ENCODE results near the gene EVC2.

EVC2 gene

DNA sequence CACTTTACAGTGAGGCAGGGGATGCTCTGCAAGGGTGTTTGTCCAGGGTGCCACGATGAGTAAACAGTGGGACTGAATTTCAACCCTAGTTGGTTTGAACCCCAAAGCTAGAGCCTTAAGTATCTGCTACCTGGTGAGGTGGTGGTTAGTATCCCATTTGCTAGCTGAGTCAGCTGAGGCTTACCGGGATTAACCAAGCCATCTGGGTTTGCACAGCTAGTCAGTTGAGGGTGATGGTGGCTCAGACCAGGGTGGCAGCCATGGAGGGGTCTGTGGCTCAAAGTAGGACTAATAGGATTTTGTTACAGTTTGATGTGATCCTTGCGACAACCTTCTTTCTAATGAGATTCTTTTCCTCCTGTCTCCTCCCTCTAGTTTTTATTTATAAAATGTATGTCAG lies 4.6 kb upstream of the EVC2 start:
- DNase-seq = no peak

- DNase-seq = peak; percentile 85
Measured at GRCh38 chr4:5712517-5712916, 4.2 kb upstream of the EVC2 start.

DNA sequence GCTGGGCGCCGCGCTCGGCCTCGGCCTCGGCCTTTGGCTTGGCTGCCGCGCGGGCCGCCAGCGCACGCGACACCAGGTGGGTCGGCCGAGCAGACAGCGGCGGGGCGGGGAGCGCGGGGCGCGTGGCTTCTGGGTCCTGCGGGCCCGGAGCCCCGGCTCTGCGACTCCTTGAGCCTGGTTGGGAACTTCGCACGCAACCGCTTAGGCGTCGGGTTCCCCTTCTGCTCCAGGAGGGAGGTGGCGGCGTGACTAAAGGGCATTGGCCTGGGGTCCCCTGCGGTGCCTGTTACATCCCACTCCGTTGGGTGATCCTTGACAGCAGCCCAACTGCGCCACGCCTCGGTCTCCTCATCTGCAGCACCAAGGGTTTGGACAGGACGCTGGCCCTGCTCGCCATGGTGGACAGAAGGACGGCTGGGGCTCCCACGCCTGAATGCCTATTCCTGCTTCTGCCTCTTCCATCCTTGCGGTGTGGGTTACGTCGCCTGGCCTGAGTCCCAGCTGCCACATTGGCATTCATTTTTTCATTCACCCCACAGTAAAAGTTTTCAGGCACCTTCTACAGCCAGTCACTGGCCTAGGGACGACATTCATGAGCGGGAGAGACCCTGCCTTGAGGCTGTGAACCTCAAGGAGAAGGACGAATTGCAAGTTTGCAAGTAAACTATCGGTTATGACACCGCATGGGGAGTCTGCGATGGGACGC lies 3.3 kb upstream of the EVC2 start:
- peak; percentile 57 for DNase-seq

DNA sequence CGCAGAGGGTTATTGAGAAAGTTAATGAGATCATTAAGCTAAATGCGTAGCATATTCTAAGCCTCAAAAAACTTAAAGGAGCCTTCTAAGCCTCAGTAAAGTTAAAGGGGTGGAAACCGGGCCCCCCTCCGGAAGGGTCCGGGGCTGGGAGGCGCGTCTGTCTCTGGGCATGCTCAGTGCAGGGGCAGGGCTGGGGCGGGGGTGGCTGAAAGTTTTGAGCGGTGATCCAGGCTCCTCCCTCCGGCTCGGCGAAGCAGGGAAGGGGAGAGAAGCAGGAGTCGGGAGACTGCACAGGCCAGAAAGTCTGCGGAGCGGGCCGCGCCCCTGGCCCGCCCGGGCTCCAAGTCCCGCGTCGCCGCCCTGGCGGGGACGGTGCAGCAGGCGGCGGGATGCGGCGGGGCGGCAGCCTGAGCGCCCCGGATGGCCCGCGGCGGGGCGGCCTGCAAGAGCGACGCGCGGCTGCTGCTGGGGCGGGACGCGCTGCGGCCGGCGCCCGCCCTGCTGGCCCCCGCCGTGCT lies 2.7 kb upstream of the EVC2 start, which contains the start of gene EVC:
EVC (plus strand) TSS at position 241 of the 518 bp plus-strand sequence; CDS start at position 421, 180 bp downstream.
- DNase-seq = peak; percentile 86

- peak; percentile 35 for DNase-seq
Measured at GRCh38 chr4:5710065-5710960, 2.0 kb upstream of the EVC2 start.

GRCh38 chr4:5709207-5709575 lies 832 bp upstream of the EVC2 start:
- no peak for DNase-seq

DNA sequence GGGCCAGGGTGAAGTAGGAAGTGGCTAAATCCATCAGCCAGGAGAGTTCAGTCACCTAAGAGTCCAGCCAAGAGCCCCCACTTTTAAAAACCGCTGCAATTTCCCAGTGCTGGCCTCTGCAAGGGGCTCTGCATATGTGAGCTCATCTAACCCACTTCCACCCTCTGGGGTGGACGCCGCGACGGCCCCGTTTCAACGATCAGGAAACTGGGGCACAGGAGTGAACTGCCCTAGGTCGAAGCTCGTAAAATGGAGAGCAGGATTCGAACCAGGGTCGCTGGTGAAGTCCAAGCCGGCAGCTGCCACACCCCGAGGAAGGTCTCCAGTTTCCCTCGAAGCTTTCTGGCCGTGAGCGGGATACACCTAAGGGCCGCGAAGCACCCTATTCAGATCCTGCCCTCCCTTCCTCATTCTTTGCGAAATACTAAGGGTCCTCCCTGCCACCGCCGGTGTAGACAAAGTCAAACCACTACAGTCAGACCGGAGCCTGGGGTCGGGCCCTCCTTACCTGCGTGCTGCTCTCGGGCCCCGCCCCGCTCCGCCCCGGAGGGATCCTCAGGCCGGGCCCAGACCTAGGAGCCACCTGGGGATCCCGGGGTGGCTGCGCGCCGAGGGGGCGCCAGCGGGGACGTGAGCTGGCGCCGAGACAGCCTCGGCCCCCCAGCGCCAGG lies 446 bp downstream of the EVC2 start:
- DNase-seq = no peak

DNA sequence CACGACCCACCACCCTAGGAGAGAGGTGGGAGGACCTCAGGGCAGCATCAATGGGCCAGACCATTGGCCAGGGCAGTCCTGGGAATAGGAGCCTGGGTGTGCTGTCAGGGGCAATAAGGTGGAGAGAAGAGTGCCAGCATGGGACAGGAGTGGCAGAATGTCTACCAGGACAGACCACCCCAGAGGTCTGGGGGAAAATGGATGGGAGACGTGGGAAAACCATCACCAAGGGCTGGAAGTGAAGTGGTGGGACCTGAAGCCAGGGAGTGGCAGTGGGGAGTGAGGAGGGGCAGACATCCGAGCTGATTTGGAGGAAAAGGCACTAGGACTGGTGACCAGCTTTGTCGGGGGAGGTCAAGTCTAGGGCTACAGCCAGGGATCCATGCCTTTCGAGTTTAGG lies 993 bp downstream of the EVC2 start:
- DNase-seq = no peak

DNA sequence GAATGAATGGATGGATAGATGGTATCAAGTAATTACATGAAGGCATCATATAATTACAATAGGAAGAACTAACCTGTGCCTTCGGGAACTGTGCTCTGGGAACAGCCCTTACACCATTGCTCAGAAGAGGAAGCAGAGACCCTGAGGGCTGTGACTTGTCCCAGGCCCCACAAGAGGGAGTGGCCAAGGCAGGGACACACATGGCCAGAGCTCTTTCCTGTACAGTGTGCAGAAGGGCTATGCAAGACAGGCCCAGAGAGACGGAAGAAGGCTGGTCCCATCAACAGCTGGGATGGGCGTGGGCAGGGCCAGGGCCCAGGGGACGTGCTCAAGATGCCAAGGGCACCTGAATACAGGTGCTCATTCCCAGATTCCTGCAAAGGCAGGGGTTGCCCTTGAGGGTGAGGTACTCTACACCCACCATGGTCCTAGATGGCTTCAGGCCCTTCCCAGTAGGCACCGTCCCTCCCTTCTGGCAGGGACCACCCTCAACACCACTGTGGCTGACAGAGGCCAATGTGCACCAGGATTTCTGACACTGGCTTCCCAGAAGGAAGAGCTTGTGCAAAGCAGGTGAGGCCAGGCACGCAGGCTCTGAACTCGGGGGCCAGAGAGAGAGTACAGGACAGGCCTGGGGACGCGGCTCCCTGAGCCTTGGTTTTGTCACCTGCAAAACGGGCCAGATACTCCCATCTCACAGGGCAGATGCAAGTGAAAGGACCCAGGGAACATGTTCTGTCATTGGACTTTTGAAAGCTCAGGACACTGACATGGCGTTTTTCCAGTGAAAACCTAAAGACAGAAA lies 1.7 kb downstream of the EVC2 start:
- no peak for DNase-seq

DNA sequence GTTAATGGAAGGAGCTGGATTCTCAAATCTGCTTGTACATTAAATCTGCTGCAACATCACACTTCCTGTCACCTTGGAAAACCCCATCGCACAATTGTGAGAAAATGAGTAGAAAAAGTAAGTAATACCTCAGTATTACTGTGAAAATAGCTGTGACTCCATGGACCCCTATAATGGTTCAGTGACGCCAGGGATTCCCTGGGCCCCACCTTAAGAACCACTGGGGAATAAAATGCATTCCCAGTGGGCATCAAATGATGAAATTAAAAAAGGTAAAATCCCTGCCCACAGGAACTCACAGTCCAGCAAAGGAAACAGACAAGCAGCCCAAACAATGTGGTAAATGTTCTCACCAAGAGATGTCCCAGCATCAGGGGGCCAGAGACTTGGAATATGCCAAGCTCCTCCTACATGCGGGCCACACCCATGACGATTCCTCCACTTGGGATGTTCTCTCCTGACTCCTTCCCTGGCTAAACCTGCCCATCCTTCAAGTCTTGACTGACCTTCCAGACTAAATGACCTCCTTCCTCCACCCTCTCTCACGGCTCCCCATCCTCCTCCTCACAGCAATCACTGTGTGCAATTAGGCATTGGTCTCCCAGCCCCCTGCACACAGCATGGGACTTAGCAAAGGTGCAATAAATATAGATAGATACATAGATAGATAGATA lies 2.6 kb downstream of the EVC2 start:
- no peak for DNase-seq

DNA sequence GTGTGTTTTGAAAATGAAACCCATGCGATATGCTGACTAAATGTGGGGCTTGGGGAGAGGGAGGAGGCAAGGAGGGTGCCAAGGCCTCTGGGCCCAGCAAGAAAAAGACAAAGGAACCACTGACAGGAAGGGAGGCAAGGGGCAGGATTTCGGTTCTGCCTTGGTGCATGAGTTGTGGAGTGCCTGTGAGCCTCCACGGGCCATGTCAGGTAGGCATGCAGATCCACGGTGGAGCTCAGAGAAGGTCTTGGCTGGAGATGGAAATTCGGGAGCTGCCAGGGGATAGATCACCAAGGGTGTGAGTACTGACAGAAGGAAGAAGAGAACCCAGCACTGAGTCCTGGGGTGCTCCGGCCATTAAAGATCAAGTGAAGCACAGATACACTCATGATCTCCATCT lies 4.1 kb downstream of the EVC2 start:
- DNase-seq = no peak

DNA sequence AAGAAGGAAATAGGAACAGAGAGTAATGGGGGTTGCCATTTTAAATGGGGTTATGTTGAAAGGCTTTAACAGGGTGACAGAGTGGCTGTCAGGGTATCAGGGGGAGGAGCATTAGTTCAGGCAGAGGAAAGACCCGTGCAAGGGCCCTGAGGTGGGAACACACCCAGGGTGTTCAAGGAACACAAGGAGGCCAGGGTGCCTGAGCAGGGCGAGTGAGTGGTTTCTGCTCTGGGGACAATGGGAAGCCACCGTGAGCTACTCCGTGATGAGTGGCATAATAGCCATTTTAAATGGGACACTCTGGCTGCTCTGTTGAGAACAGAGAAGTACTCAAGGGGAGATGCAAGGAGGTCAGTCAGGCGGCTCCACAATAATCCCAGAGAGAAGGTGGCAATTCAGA lies 4.5 kb downstream of the EVC2 start:
- no peak for DNase-seq

DNA sequence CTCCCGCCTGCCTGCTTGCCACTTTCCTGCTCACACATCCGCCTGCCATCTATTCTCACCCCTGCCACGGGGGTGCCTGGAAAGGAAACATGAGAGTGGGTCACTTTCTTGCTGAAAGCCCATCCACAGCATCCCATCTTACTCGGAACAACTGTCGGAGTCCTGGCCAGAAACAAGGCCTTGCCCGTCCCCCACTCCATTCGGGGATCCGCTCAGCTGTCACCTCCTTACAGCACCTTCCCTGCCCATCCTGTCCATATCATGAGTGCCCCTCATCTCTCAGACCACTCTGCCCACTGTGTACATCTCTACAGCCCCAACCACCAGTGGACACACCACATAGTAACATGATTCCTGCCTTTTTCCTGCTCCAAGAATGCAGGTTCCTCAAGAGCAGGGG lies 6.4 kb downstream of the EVC2 start:
- no peak for DNase-seq

DNA sequence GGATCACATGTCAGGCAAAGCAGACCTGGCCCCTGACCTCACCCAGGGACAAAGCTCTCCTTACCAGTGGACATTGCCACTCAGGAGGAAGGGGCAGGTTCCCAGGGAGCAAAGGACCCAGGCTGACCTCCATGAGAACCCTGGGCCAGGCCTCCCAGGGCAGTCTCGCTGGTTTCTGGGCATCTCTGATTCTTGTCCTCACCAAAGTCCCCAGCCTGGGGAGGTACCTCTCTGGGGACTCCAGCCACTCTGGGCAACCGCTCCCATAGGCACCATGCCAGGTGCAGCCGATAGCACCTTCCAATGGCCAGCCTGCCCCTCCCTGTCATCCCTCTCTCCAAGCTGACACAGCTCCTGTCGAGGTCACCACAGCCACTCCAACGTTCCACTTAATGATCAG lies 7.9 kb downstream of the EVC2 start:
- no peak for DNase-seq

DNA sequence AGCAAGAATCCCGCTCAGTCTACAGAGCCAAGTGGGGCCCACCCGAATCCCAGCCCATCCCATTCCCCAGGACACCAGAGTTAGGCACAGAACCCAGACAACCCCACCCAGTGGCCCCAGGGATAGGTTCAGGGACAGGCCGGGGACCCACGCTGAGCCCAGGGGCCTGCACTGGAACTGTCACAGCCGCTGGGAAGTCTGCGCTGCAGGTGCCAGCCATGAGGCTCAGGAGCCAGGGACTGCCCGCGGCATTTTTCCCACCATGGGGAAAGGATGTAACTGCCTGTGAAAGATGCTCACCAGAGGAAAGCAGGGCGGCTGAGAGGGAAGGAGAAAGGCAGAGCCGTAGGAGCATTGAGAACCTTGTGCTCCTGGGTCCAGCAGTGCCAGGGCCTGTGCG lies 12.0 kb downstream of the EVC2 start:
- DNase-seq = no peak

DNA sequence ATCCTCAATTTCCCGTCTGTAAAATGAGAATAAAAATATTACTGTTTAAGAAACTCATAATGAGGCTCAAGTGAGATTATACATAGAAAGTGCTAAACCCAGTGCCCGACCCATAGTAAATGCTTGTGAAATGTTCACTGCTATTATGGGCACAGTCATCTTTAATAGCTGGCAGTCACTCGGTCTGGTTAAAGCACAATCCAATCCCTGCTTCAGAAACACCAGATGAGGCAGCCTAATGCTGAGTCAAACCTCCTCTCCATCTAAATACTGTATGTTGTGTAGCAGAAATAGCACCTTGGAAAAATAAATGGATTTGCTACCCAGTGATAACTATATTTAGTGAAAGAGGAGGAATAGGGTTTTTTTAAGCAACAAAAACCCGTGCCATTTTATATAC lies 14.5 kb downstream of the EVC2 start:
- DNase-seq = no peak

GRCh38 chr4:5691491-5692132 lies 16.7 kb downstream of the EVC2 start:
- no peak for DNase-seq

- DNase-seq = no peak
Measured at GRCh38 chr4:5689065-5689464, 19.3 kb downstream of the EVC2 start.

GRCh38 chr4:5686338-5686737 lies 22.0 kb downstream of the EVC2 start:
- no peak for DNase-seq

DNA sequence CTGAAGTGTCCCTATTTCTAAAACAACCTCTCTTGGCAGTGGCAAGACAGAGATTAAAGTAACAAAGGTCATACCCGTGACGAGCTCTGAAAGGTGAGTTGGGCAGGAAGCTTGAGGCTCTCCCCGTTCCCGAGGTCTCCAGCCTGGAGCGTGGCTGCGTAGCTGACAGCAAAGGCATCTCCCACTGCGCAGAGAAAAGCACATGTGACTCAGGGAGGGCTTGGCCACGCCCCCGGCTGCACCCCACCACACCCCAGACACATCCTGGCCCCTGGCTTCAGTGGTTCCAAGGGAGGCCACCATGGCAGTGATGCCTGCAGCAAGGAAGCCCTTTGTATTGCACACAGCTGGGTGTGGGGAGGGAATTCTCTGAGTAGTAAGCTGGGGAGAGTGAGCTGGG lies 23.1 kb downstream of the EVC2 start:
- DNase-seq = no peak

- DNase-seq = no peak
Measured at GRCh38 chr4:5683566-5683965, 24.8 kb downstream of the EVC2 start.

GRCh38 chr4:5678977-5679376 lies 29.4 kb downstream of the EVC2 start:
- peak; percentile 8 for DNase-seq

Measured in fibroblast of skin of right biceps (primary cell).